SK-N-SH treated with all-trans-retinoic acid at 6 μM for 48 hours (cell line): Measurements from ENCODE around the gene RNF145.

Experiments
- BACH2 ChIP-seq: fragments of 250-450 bp; sonication (Bioruptor Pico); IDR thresholded peaks from 2 replicates; pipeline ENCODE4 v1.9.0; 2021; ENCODE audit warnings: mild to moderate bottlenecking, borderline replicate concordance
- CSDC2 ChIP-seq: fragments of 250-450 bp; sonication (Bioruptor Pico); IDR thresholded peaks from 2 replicates; pipeline ENCODE4 v1.5.0; 2020; ENCODE audit warnings: mild to moderate bottlenecking, moderate library complexity
- RARB ChIP-seq: fragments of 250-450 bp; sonication (Bioruptor Pico); IDR thresholded peaks from 2 replicates; pipeline ENCODE4 v1.8.0; 2021; ENCODE audit warnings: mild to moderate bottlenecking, moderate library complexity
- SNAI2 ChIP-seq: fragments of 250-450 bp; sonication (Bioruptor Pico); IDR thresholded peaks from 2 replicates; pipeline ENCODE4 v1.5.0; 2020; ENCODE audit warnings: mild to moderate bottlenecking, moderate library complexity
- ZC3H10 ChIP-seq: fragments of 250-450 bp; sonication (Bioruptor Pico); IDR thresholded peaks from 2 replicates; pipeline ENCODE4 v1.5.1; 2021; ENCODE audit warnings: mild to moderate bottlenecking, moderate library complexity
- ZFP3 ChIP-seq: fragments of 250-450 bp; sonication (Bioruptor Pico); IDR thresholded peaks from 2 replicates; pipeline ENCODE4 v1.5.0; 2020; ENCODE audit warnings: mild to moderate bottlenecking, moderate library complexity
- ZFP30 ChIP-seq: fragments of 450-650 bp; formaldehyde crosslinking; IDR thresholded peaks from 2 replicates; pipeline ENCODE4 v1.5.0; 2022; ENCODE audit warnings: mild to moderate bottlenecking, moderate library complexity
- ZNF565 ChIP-seq: fragments of 450-650 bp; formaldehyde crosslinking; conservative IDR thresholded peaks from 2 replicates; pipeline ENCODE4 v1.5.0; 2020; ENCODE audit warnings: low read depth, mild to moderate bottlenecking, moderate library complexity

DNA sequence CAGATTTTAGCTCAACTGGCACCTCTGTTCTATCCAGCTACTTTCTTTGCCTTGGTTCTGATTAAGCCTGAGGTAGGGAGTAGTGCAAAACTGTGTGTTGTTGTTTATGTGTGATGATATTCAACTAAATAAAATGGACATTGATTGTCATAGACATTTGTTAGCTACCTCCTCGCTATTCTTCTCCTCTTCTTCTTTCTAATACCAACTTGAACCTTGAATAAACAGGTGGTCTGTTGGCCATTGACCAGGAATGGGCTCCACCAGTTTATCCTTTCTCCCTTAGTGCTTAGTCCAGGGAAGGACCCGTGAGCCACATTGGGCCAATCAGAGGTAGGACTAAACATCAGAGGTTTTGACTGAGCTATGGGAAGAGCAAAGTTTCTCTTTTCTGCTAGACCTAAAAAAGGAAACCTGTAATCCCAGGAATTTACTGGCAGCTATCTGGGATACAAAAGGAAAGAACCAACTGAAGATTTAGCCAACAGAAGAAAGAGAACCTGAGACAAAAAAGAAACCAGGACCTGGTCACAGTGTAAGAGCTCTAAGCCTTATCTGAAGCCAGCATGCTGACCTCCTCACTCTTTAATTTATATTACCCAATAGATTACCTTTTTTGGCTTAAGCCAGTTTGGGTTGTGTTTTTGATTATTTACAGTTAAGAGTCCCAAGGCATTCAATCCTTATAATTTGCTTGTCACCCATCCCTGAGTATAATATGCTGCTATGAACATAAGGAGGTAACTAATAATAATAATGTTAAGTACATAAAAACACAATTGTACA is 5.3 kb upstream of the RNF145 start:
- TF ChIP-seq RARB (CRISPR knock-in tag): no peak
- TF ChIP-seq SNAI2 (CRISPR knock-in tag): no peak
- TF ChIP-seq ZFP30: no peak
- no peak for TF ChIP-seq CSDC2 (CRISPR knock-in tag)
- no peak for TF ChIP-seq BACH2 (CRISPR knock-in tag)
- no peak for TF ChIP-seq ZFP3 (CRISPR knock-in tag)
- TF ChIP-seq ZNF565 (CRISPR knock-in tag): no peak
- TF ChIP-seq ZC3H10 (CRISPR knock-in tag): no peak
